Mesothelial cell of epicardium (in vitro differentiated cells): Measurements from ENCODE around the gene ENO4. TPM values are rescaled to one million over a fixed set of nuclear protein-coding genes. Genes with fewer than 3 reads are reported as not detected.

ENCODE experiments used
- DNase-seq, 2 experiments: peaks; one replicate each; pipeline ENCODE4 v3.0.0; 2021; ENCODE audit warnings: low spot score in 2 of 2; ENCODE audit not compliant: unreplicated experiment in 2 of 2
- H3K27ac Mint-ChIP-seq: 2 replicates; pipeline ENCODE4 v1.8.0; 2021; ENCODE audit warnings: mixed read lengths
- H3K27me3 Mint-ChIP-seq: 2 replicates; pipeline ENCODE4 v1.8.0; 2021; ENCODE audit warnings: low read depth, mixed read lengths
- H3K36me3 Mint-ChIP-seq: 2 replicates; pipeline ENCODE4 v1.8.0; 2021; ENCODE audit warnings: mixed read lengths
- H3K4me1 Mint-ChIP-seq: 2 replicates; pipeline ENCODE4 v1.8.0; 2021; ENCODE audit warnings: mixed read lengths
- H3K4me3 Mint-ChIP-seq: 2 replicates; pipeline ENCODE4 v1.8.0; 2021; ENCODE audit warnings: mild to moderate bottlenecking, moderate library complexity, mixed read lengths
- H3K9me3 Mint-ChIP-seq: 2 replicates; pipeline ENCODE4 v1.8.0; 2021; ENCODE audit warnings: mixed read lengths
- total RNA-seq: library from RNA; stranded (reverse); gene quantifications from 3 replicates; pipeline ENCODE4 v1.2.1, GENCODE V29; 2021
- TF ChIP-seq, protein P1 (sequence below): fragments of 200-600 bp; sonication (generic); IDR thresholded peaks from one replicate; pipeline ENCODE4 v1.5.0; 2021; ENCODE audit warnings: antibody characterized with exemption; ENCODE audit not compliant: unreplicated experiment

The ENO4 gene
- total RNA-seq, 1 donor from 2014 or later: 2.6 TPM

GRCh38 chr10:116850058-116850611 is 836 bp downstream of the ENO4 start:
- Mint-ChIP-seq H3K36me3 (no peaks in the 10 kb centered on the region), H3K4me3 (peak overlapping the region; percentile 89), H3K27me3 (peaks cover 2% of the 10 kb centered on the region), H3K9me3 (no peaks in the 10 kb centered on the region), H3K27ac (peak overlapping the region; percentile 76), H3K4me1 (peaks cover 20% of the 10 kb centered on the region)
- no peak for DNase-seq
- TF ChIP-seq, protein P1, sequence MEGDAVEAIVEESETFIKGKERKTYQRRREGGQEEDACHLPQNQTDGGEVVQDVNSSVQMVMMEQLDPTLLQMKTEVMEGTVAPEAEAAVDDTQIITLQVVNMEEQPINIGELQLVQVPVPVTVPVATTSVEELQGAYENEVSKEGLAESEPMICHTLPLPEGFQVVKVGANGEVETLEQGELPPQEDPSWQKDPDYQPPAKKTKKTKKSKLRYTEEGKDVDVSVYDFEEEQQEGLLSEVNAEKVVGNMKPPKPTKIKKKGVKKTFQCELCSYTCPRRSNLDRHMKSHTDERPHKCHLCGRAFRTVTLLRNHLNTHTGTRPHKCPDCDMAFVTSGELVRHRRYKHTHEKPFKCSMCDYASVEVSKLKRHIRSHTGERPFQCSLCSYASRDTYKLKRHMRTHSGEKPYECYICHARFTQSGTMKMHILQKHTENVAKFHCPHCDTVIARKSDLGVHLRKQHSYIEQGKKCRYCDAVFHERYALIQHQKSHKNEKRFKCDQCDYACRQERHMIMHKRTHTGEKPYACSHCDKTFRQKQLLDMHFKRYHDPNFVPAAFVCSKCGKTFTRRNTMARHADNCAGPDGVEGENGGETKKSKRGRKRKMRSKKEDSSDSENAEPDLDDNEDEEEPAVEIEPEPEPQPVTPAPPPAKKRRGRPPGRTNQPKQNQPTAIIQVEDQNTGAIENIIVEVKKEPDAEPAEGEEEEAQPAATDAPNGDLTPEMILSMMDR: no peak

DNA sequence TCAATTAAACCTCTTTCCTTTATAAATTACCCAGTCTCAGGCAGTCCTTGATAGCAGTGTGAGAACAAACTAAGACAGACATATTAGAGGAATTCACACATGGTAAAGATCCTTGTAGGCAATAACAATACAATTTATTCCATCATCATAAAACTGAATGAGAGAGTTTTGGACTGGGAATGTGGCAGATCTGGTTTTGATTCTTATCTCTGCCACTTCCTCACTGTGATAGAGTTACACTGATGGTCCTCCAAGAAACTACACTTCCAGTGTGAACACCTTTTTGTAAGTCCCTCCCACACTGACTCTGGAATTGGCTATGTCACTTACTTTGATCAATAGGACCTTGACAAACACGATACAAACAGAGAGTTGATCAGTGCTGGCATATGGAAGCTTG is 2.9 kb downstream of the ENO4 start:
- DNase-seq: no peak
- no peaks in the 10 kb centered on the region for H3K27me3 Mint-ChIP-seq
- H3K36me3 Mint-ChIP-seq: no peaks in the 10 kb centered on the region
- H3K9me3 Mint-ChIP-seq: peaks cover 4% of the 10 kb centered on the region
- H3K27ac Mint-ChIP-seq: no peak overlapping the region
- H3K4me1 Mint-ChIP-seq: peaks cover 20% of the 10 kb centered on the region
- TF ChIP-seq, protein P1: no peak
- H3K4me3 Mint-ChIP-seq: no peak overlapping the region

GRCh38 chr10:116853287-116853686 is 4.0 kb downstream of the ENO4 start:
- H3K4me3 Mint-ChIP-seq: no peak overlapping the region
- no peaks in the 10 kb centered on the region for H3K36me3 Mint-ChIP-seq
- peaks cover 16% of the 10 kb centered on the region for H3K4me1 Mint-ChIP-seq
- H3K9me3 Mint-ChIP-seq: peaks cover 9% of the 10 kb centered on the region
- no peaks in the 10 kb centered on the region for H3K27me3 Mint-ChIP-seq
- DNase-seq: no peak
- TF ChIP-seq, protein P1: no peak
- H3K27ac Mint-ChIP-seq: no peak overlapping the region

DNA sequence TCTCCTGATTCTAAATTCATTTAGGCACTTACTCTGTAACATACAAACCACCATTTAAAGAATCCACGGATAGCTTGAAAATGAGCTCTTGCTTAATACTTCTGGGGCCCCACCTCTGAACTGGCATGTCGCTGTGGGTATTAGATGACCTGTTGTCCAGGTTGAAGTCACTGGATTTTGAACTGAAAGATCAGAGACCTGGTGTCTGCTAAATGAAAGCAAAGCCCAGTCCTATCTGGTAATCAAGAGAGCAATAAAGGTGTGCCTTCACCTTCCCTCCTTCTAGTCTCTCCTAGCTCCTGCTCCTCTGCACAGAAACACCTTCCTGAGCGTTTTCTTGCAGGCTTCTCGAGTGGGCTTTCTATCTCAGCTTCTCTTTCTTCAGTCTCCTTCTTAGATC is 4.4 kb downstream of the ENO4 start:
- peaks cover 9% of the 10 kb centered on the region for H3K9me3 Mint-ChIP-seq
- DNase-seq: no peak
- H3K4me3 Mint-ChIP-seq: no peak overlapping the region
- no peaks in the 10 kb centered on the region for H3K36me3 Mint-ChIP-seq
- no peak overlapping the region for H3K27ac Mint-ChIP-seq
- H3K4me1 Mint-ChIP-seq: peaks cover 12% of the 10 kb centered on the region
- H3K27me3 Mint-ChIP-seq: no peaks in the 10 kb centered on the region
- TF ChIP-seq, protein P1: no peak

GRCh38 chr10:116857156-116857555 is 7.9 kb downstream of the ENO4 start:
- Mint-ChIP-seq H3K9me3 (peaks cover 9% of the 10 kb centered on the region), H3K27me3 (no peaks in the 10 kb centered on the region), H3K4me1 (peaks cover under 1% of the 10 kb centered on the region), H3K4me3 (no peak overlapping the region), H3K36me3 (no peaks in the 10 kb centered on the region), H3K27ac (no peak overlapping the region)
- TF ChIP-seq, protein P1: no peak
- DNase-seq: no peak

DNA sequence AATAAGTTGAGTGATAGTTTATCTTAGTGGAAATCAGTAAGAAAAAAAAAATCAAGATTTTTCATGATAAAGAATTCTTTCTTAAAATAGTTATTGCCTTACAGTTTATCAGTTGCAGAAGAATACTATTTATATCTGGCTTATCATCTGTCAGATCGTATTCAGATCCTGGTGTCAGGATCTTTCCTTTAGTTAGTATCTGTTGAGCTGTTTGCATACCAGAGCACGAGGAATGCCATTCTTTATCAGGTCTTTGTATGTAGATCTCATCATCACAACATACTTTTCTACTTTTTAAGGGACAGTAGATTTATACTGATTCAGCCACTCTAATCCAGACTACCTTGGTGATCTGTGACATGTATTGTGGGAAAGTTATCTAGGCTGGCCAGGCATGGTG is 12.5 kb downstream of the ENO4 start:
- Mint-ChIP-seq H3K27me3 (no peaks in the 10 kb centered on the region), H3K27ac (no peak overlapping the region), H3K4me3 (no peak overlapping the region), H3K4me1 (no peaks in the 10 kb centered on the region), H3K36me3 (no peaks in the 10 kb centered on the region), H3K9me3 (peaks cover 5% of the 10 kb centered on the region)
- DNase-seq: no peak
- TF ChIP-seq, protein P1: no peak
